ENCODE results near the gene SLC4A3.

The SLC4A3 gene

GRCh38 chr2:219612577-219613286 lies 14.7 kb upstream of the SLC4A3 start:
- no peak for DNase-seq (ENCODE audit: low read depth in 2 of 2)

DNA sequence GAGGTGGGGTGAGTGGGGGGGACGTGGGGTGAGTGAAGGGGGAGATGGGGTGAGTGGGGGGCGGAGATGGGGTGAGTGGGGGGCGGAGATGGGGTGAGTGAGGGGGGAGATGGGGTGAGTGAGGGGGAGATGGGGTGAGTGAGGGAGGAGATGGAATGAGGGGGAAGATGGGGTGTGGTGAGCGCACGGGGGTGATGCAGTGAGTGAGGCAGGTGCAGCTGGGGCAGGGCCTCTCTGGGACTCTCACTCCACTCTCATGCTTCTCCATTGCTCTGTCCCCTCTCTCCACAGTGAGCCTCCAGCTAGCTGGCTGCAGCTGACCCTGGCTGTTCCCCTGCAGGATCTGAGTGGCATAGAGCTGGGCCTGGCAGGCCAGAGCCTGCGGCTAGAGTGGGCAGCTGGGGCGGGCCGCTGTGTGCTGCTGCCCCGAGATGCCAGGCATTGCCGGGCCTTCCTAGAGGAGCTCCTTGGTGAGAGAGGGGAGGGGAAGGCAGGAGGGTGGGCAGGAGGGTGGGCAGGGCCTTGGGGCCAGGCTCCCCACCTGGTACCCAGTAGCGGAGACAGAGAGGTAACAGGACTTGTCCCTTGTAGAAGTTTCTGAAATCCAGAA lies 13.9 kb upstream of the SLC4A3 start:
- DNase-seq (ENCODE audit: low read depth in 2 of 2) = no peak

- DNase-seq (ENCODE audit: low read depth in 2 of 2) = no peak
Measured at GRCh38 chr2:219614076-219614860, 13.2 kb upstream of the SLC4A3 start.

DNA sequence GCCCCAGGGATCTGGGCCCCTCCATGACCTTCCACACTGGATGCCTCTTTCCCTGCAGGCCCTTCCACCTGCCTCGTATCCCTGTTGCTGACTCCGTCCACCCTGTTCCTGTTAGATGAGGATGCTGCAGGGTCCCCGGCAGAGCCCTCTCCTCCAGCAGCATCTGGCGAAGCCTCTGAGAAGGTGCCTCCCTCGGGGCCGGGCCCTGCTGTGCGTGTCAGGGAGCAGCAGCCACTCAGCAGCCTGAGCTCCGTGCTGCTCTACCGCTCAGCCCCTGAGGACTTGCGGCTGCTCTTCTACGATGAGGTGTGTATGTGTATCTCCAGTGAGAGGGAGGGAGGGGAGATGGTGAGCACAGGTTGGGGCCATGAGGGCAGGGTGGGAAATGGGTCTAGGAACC lies 12.4 kb upstream of the SLC4A3 start:
- DNase-seq (ENCODE audit: low read depth in 2 of 2) = no peak

DNA sequence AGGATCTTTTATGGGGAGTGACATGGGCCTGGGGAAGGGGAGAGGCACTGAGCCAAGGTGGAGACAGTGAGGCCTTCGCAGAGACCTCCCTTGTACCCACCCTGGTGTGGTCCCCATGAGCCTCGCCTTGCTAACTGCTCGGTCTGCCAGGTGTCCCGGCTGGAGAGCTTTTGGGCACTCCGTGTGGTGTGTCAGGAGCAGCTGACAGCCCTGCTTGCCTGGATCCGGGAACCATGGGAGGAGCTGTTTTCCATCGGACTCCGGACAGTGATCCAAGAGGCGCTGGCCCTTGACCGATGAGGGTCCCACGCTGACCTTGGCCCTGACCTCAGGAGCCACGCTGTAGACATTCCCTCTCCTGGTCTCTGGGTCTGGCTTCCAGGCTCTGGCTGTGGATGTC lies 11.5 kb upstream of the SLC4A3 start:
- no peak for DNase-seq (ENCODE audit: low read depth in 2 of 2)

DNA sequence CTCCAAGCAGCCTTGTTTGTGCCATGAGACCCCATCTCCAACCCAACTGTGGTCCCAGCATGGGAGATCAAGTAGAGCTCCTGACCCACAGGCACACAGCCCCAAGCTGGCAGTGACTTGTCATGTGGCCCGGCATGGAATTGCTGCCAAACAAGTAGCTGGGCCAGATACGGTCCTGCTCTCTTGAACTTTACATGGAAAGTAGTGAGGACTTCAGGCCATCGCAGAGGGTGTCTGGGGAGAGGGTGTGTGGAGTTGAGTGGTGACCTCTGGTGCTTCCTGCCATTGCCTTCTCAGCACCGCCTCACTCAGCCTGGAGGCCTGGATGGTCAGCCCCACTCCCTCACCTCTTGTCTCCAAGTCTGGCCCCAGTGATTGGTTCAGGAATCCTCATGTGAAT lies 10.9 kb upstream of the SLC4A3 start:
- DNase-seq (ENCODE audit: low read depth in 2 of 2) = no peak

- DNase-seq (ENCODE audit: low read depth in 2 of 2) = no peak
Measured at GRCh38 chr2:219618733-219619122, 8.7 kb upstream of the SLC4A3 start.

DNA sequence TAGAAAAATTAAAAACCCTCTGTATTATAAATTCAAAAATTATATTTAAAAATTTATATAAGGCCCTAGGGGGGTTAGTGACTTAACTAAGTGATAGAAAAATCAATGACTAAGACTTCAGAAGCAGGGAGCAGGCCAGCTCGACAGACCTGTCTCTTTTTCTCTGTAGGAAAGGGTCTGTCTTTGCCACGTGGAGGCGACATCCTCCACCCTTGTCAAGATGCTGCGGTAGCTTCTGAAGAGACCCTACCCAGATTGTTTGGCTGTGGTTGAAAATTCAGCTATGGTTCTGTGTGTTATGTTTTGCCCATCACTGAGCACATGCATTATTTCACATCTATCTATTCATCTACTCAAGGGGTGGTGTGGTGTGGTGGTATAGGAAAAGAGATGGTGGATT lies 8.2 kb upstream of the SLC4A3 start:
- DNase-seq (ENCODE audit: low read depth in 2 of 2) = no peak

DNA sequence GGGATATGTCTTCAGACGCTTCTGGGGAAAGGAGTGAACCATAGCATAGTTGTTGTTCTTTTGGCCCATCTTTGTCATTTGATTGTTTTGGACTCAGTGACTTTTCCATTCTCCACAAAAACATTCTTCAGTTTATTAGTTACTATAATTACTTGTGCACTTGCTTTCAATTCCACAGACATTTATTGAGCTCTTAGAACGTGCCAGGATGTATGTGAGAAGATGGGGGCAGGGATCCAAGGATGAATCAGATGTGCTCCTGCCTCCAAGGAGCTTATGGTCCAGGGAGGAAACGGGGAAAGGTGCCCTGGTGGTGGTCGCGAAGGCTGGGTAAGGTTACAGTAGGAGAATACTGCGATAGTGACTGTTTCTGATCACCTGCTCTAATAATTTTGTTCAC lies 6.9 kb upstream of the SLC4A3 start:
- DNase-seq (ENCODE audit: low read depth in 2 of 2) = no peak

GRCh38 chr2:219621935-219622334 lies 5.5 kb upstream of the SLC4A3 start:
- DNase-seq (ENCODE audit: low read depth in 2 of 2) = no peak

GRCh38 chr2:219622472-219622871 lies 5.0 kb upstream of the SLC4A3 start:
- no peak for DNase-seq (ENCODE audit: low read depth in 2 of 2)

DNA sequence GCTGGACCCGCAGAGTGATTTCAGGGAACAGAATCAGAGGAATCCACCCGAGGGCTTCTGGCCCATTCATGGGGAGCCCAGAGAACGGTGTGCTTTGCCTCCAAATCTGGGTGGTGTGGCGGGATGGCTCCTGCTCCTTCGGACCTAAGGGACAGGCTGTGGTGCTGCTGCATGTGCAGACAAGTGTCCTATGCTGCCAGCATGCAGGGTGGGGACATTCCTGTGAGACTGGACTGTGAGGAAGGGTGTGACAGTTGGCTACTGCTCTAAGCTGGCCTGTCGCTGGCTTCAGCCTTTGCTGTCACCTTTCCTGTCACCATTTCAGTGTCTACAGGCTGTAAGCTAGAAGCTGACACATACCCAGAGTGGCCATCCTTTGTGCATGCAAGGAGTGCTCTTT lies 2.9 kb upstream of the SLC4A3 start:
- DNase-seq (ENCODE audit: low read depth in 2 of 2) = no peak

GRCh38 chr2:219625179-219625578 lies 2.3 kb upstream of the SLC4A3 start:
- DNase-seq (ENCODE audit: low read depth in 2 of 2) = no peak

DNA sequence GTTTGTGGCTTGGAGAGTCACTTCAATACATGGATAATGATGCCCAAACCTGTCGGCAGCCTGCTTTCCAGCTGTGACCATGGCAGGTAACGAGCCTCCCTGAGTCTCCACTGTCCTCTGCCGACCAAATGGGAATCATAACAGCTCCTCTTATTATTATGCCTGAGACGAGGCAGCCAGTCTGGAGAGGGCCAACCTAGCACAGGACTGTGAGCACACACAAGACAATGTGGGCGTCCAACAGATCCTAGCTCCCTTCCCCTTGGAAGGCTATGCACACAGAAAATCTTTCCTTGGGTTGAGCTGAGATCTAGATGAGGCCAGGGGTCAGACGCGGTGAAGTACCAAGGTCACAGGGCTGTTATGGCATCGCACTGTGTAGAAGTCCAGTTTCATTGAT lies 890 bp upstream of the SLC4A3 start:
- no peak for DNase-seq (ENCODE audit: low read depth in 2 of 2)

GRCh38 chr2:219628235-219628985 lies 980 bp downstream of the SLC4A3 start:
- DNase-seq (ENCODE audit: low read depth in 2 of 2) = no peak

DNA sequence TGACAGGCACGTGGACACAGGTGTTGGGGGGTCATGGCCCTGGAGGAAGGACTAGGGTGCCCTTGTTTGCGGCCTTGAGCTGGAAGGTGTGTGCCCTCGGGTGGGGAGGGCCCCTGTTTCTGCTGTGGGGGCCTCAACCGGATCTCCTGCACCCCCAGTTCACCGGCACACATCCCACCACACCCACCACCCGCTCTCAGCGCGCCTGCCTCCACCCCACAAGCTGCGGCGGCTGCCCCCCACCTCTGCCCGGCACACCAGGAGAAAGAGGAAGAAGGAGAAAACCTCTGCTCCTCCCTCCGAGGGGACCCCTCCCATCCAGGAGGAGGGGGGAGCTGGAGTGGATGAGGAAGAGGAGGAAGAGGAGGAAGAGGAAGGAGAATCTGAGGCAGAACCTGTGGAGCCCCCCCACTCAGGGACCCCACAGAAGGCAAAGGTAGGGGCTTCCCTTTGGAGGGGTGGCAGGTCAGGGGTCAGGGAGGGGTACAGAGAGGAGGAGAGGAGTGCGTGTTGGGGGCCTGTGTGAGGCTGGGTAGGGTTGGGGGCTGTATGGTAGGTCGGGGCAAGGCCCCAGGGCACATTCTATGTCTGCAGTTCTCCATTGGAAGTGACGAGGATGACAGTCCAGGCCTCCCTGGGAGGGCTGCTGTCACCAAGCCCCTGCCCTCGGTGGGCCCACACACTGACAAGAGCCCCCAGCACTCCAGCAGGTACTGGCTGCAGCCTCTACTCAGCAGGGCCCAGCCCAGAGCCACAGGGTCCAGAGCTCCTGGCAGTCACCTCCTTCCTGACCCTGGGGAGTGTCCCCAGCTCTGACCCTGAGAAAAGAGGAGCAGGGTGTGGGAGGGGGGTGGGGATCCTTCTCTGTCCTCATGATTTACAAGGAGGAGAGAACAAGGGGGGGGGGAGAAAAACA lies 1.8 kb downstream of the SLC4A3 start:
- DNase-seq (ENCODE audit: low read depth in 2 of 2) = no peak

DNA sequence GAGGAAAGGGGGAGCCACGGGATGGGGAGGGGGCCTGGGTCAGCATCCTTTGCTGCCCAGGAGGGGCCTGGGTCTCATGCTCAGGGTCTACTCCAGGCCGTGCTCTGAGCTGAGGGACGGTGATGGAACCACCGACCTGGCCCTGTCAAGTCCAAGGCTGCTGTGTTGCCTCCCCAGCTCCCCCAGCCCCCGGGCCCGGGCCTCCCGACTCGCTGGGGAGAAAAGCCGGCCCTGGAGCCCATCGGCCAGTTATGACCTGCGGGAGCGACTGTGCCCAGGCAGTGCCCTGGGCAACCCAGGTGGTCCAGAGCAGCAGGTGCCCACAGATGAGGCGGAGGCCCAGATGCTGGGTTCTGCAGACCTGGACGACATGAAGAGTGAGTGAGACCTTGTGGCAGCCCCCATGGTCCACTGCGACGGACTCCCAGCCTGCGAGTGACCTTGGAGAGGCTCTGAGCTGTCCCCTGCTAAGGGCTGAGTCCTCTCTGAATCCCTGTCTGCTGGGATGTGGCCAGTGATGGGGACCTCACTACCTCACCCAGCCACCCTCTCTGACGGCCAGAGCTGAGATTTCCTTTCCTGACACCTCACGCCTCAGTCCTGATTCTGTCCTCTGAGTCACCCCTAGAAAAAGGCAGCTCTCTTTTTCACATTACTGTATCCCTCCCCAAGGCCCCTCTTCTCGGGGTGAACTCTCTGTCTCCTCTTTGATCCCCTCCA lies 2.7 kb downstream of the SLC4A3 start:
- DNase-seq (ENCODE audit: low read depth in 2 of 2) = no peak

DNA sequence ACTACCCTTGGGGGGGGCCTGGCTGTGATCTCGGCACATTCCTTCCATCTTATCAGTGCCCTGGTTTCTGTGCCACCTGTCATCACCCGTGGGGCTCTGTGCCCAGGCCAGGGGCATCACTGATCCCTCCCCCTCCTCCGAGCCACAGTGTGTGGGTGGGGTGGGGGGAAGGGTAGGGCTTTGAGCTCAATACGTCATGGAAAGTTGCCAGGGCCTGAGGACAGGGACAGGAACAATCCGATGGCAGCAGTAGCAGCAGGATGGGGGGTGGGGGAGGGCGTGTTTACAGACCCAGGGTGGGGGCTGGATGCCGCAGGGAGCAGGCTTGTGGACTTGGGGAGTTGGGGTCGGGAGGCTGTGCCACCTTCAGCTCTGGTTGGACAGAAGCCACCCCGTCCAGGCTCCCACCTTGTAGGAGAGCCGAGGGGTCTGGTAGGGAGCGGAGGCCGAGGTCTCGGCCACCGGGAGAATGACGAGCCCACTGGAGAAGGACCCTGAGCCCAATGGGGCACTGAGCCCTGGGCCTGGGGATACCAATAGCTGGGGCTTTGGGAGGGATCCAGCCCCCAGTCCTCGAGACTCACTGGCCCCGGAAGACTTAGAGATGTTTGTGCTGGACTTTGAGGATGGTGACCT lies 3.5 kb downstream of the SLC4A3 start:
- DNase-seq (ENCODE audit: low read depth in 2 of 2) = no peak

GRCh38 chr2:219631406-219631891 lies 4.0 kb downstream of the SLC4A3 start:
- no peak for DNase-seq (ENCODE audit: low read depth in 2 of 2)

All from stimulated activated CD4-positive, alpha-beta T cell treated with anti-CD3 and anti-CD28 coated beads, Interleukin-4, amount 100 ng/mL, for 48 hours (primary cell).